ENCODE results near the gene TMEM125.

DNA sequence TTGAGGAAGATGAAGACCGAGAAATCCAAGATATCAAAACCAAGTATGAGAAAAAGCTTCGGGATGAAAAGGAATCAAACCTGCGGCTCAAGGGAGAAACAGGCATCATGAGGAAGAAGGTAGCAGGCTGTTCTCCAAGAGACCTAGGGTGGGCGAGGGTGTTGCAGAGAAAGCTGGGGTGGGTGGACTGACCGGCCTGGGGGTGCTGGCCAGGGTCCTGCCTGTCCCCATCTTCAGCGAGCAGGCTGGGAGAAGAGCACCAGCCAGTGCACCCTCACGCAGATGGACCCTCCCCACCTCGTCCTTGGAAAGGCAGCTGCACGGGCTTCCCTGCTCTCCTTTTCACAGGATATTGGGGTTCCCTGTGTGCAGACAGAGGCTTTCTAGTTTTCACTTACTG is 46.9 kb upstream of the TMEM125 start:
- TF ChIP-seq, protein P1, sequence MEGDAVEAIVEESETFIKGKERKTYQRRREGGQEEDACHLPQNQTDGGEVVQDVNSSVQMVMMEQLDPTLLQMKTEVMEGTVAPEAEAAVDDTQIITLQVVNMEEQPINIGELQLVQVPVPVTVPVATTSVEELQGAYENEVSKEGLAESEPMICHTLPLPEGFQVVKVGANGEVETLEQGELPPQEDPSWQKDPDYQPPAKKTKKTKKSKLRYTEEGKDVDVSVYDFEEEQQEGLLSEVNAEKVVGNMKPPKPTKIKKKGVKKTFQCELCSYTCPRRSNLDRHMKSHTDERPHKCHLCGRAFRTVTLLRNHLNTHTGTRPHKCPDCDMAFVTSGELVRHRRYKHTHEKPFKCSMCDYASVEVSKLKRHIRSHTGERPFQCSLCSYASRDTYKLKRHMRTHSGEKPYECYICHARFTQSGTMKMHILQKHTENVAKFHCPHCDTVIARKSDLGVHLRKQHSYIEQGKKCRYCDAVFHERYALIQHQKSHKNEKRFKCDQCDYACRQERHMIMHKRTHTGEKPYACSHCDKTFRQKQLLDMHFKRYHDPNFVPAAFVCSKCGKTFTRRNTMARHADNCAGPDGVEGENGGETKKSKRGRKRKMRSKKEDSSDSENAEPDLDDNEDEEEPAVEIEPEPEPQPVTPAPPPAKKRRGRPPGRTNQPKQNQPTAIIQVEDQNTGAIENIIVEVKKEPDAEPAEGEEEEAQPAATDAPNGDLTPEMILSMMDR (IDR thresholded peaks at IDR 0.05): no peak
- TF ChIP-seq POLR2AphosphoS5 (IDR thresholded peaks at IDR 0.05) (no peak), POLR2A (IDR thresholded peaks at IDR 0.05) (no peak)
